ENCODE results near the gene ATXN1.

ATXN1 gene

GRCh38 chr6:16503241-16503775, 258.0 kb downstream of the ATXN1 start:
- H3K27me3 ChIP-seq (ENCODE audit: control insufficient read depth, insufficient read depth, low read length): no peaks in the 10 kb centered on the region
- H3K4me3 ChIP-seq (ENCODE audit: low read length): no peak overlapping the region
- no peaks in the 10 kb centered on the region for H3K4me1 ChIP-seq (ENCODE audit: control insufficient read depth, insufficient read depth, low read length)
- H3K9me3 ChIP-seq (ENCODE audit: control insufficient read depth, low read length): no peaks in the 10 kb centered on the region
- no peak overlapping the region for H3K9ac ChIP-seq (ENCODE audit: low read length)
- H3K36me3 ChIP-seq (ENCODE audit: control insufficient read depth, insufficient read depth, low read length): no peaks in the 10 kb centered on the region

DNA sequence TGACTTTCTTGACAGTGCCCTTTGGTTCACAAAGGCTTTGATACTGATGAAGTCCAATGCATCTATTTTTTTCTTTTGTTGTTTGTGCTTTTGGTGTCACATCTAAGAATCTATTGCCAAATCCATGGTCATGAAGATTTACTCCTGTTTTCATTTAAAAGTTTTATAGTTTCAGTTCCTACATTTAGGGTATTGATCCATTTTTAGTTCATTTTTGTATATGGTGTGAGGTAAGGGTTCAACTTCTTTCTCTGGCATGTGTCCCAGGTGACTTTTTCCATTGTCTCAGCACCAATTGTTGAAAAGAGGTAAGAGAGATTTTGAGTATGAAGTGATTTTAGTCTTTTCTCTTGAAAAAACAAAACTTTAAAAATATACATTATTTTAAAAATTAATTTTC, 262.3 kb downstream of the ATXN1 start:
- Histone ChIP-seq H3K4me1 (ENCODE audit: control insufficient read depth, insufficient read depth, low read length) (no peaks in the 10 kb centered on the region), H3K9ac (ENCODE audit: low read length) (no peak overlapping the region)

DNA sequence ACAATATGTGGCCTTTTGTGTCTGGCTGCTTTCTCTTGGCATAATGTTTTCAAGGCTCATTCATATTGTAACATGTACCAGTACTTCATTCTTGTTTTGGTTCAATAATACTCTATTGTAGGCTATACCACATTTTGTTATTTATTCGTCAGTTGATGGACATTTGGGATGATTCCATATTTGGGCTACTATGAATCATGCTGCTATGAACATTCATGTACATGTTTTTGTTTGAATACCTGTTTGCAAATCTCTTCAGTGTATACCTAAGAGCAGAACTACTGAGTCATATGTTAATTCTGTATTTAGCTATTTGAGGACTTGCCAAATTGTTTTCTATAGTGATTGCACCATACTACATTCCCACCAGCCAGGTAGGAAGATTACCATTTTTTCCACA, 263.0 kb downstream of the ATXN1 start:
- Histone ChIP-seq H3K27me3 (ENCODE audit: control insufficient read depth, insufficient read depth, low read length) (no peaks in the 10 kb centered on the region), H3K4me1 (ENCODE audit: control insufficient read depth, insufficient read depth, low read length) (no peaks in the 10 kb centered on the region)

More for the DNA sequence above, 262.3 kb downstream of the ATXN1 start:
- Histone ChIP-seq H3K4me3 (ENCODE audit: low read length) (no peak overlapping the region), H3K27me3 (ENCODE audit: control insufficient read depth, insufficient read depth, low read length) (no peaks in the 10 kb centered on the region), H3K36me3 (ENCODE audit: control insufficient read depth, insufficient read depth, low read length) (no peaks in the 10 kb centered on the region), H3K9me3 (ENCODE audit: control insufficient read depth, low read length) (no peaks in the 10 kb centered on the region)

DNA sequence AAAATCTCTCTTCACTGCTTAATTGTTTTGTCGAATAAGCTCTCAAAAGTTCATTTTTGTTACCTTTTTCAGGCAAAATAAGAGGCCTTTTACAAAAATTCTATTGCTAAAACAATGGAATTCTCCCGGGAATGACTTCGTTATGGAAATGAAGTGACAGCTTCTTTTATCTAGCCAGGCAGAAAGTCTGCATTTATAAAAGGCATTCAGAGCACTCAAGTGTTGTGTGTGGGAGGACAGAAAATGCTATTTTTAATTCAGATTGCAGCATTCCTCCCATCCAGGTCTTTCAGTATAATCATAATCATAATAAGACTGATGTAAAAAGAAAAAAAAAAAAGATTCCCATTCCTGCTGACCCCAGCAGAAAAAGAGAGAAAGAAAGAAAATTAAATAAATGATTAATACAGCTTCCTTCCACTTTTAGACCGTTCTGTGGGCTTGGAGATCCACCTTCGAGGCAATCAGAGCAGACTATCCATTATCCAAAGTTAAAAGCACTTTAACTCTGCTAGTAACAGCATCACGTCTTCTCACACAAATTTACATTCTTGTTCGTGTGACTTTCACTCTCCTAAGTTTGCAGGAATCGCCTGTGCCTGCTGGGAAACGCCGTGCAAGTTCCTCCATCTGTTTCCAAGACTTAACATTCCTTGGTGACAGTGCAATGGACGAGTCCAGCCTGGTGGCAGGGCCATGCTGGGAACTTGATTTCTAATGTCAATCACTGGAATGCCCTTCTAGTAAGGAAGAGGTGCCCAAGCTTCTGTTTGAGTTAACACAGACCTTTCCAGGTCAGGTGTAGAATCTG, 264.1 kb downstream of the ATXN1 start:
- Histone ChIP-seq H3K4me3 (ENCODE audit: low read length) (no peak overlapping the region), H3K9ac (ENCODE audit: low read length) (no peak overlapping the region), H3K4me1 (ENCODE audit: control insufficient read depth, insufficient read depth, low read length) (no peaks in the 10 kb centered on the region), H3K36me3 (ENCODE audit: control insufficient read depth, insufficient read depth, low read length) (no peaks in the 10 kb centered on the region), H3K9me3 (ENCODE audit: control insufficient read depth, low read length) (no peaks in the 10 kb centered on the region), H3K27me3 (ENCODE audit: control insufficient read depth, insufficient read depth, low read length) (no peaks in the 10 kb centered on the region)

More for the DNA sequence above, 263.0 kb downstream of the ATXN1 start:
- Histone ChIP-seq H3K36me3 (ENCODE audit: control insufficient read depth, insufficient read depth, low read length) (no peaks in the 10 kb centered on the region), H3K4me3 (ENCODE audit: low read length) (no peak overlapping the region), H3K9me3 (ENCODE audit: control insufficient read depth, low read length) (no peaks in the 10 kb centered on the region), H3K9ac (ENCODE audit: low read length) (no peak overlapping the region)

DNA sequence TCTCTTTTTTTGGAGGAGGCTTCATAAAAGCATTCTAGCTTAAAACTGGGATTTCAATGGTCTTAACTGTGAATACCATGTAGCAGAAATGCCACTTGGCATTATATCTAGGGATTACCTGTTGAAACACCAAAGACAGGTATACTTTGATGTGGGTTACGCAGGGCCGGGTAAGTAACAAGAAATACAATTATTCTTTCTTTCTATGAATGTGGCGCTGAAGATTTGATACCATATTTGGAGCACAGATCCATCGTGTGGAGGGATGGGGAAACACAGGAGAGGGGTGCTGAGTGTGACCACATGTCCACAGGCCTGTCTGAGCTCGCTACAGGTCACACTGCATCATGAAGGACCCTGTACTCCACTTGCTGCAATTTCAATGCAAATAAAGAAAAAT, 265.1 kb downstream of the ATXN1 start:
- Histone ChIP-seq H3K36me3 (ENCODE audit: control insufficient read depth, insufficient read depth, low read length) (no peaks in the 10 kb centered on the region), H3K4me1 (ENCODE audit: control insufficient read depth, insufficient read depth, low read length) (no peaks in the 10 kb centered on the region), H3K9me3 (ENCODE audit: control insufficient read depth, low read length) (no peaks in the 10 kb centered on the region), H3K9ac (ENCODE audit: low read length) (no peak overlapping the region), H3K4me3 (ENCODE audit: low read length) (no peak overlapping the region), H3K27me3 (ENCODE audit: control insufficient read depth, insufficient read depth, low read length) (no peaks in the 10 kb centered on the region)

GRCh38 chr6:16494793-16495192, 266.5 kb downstream of the ATXN1 start:
- no peaks in the 10 kb centered on the region for H3K36me3 ChIP-seq (ENCODE audit: control insufficient read depth, insufficient read depth, low read length)
- no peaks in the 10 kb centered on the region for H3K4me1 ChIP-seq (ENCODE audit: control insufficient read depth, insufficient read depth, low read length)
- H3K9me3 ChIP-seq (ENCODE audit: control insufficient read depth, low read length): no peaks in the 10 kb centered on the region
- no peak overlapping the region for H3K9ac ChIP-seq (ENCODE audit: low read length)
- no peak overlapping the region for H3K4me3 ChIP-seq (ENCODE audit: low read length)
- H3K27me3 ChIP-seq (ENCODE audit: control insufficient read depth, insufficient read depth, low read length): no peaks in the 10 kb centered on the region

DNA sequence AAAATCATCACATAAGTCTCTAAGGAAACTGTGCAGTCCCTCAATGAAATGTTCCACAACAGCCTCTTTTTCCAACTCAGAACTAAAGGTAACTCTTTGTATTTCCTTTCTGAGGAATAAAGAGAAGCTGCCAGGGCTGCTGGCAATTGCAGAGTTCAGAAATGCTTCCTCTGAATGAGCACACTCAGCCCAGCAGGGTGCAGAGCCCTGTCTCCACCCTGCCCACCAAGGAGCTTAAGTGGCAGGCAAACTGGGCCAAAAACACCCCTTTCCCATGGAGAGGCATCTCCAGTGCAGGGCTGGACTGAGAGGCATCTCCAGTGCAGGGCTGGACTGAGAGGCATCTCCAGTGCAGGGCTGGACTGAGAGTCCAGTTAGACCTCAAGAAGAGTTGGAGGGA, 267.5 kb downstream of the ATXN1 start:
- no peak overlapping the region for H3K4me3 ChIP-seq (ENCODE audit: low read length)
- H3K9ac ChIP-seq (ENCODE audit: low read length): no peak overlapping the region
- no peaks in the 10 kb centered on the region for H3K9me3 ChIP-seq (ENCODE audit: control insufficient read depth, low read length)
- H3K36me3 ChIP-seq (ENCODE audit: control insufficient read depth, insufficient read depth, low read length): no peaks in the 10 kb centered on the region
- no peaks in the 10 kb centered on the region for H3K27me3 ChIP-seq (ENCODE audit: control insufficient read depth, insufficient read depth, low read length)
- H3K4me1 ChIP-seq (ENCODE audit: control insufficient read depth, insufficient read depth, low read length): no peaks in the 10 kb centered on the region

DNA sequence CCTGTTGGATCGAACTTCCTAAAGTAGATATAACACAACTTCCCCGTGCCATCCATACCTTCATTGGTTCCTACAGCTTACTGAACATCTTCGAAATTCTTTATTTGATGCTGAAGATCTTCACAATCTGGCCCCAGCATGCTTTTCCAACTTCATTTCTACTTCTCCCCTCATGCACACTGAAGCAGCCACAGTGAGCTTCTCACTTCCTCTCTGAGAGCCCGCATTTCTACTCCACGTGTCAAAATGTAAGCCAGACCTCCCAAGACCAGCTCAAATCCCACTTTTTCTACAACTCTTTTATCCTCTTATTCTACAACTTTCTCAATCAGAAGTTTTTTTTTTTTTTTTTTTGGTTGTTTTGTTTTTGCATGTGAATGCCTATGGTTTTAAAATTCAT, 268.1 kb downstream of the ATXN1 start:
- no peak overlapping the region for H3K9ac ChIP-seq (ENCODE audit: low read length)
- no peaks in the 10 kb centered on the region for H3K36me3 ChIP-seq (ENCODE audit: control insufficient read depth, insufficient read depth, low read length)
- H3K27me3 ChIP-seq (ENCODE audit: control insufficient read depth, insufficient read depth, low read length): no peaks in the 10 kb centered on the region
- no peaks in the 10 kb centered on the region for H3K4me1 ChIP-seq (ENCODE audit: control insufficient read depth, insufficient read depth, low read length)
- H3K9me3 ChIP-seq (ENCODE audit: control insufficient read depth, low read length): no peaks in the 10 kb centered on the region
- no peak overlapping the region for H3K4me3 ChIP-seq (ENCODE audit: low read length)

DNA sequence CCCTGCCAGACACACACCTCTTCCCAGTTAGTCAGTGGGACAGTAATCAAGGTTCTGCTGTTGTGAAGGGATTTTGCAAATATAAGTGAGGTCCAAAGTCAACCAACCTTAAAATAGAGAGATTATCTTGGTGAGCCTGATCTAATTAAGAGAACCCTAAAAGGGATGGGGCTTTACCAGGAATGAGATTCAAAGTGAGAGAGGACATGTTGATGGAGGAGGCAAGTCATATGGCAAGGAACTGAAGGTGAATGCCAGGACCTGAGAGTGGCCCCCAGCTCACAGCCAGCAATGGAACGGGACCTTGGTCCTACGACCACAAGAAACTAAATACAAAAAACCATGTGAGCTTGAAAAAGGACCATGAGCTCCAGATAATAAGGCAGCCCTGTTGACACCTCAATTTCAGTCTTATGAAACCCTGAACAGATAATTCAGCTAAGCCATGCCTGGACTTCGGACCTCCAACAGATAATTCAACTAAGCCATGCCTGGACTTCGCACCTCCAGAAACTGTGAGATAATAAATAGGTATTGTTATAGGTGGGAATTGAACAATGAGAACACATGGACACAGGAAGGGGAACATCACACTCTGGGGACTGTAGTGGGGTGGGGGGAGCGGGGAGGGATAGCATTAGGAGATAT, 269.5 kb downstream of the ATXN1 start:
- Histone ChIP-seq H3K27me3 (ENCODE audit: control insufficient read depth, insufficient read depth, low read length) (no peaks in the 10 kb centered on the region), H3K36me3 (ENCODE audit: control insufficient read depth, insufficient read depth, low read length) (no peaks in the 10 kb centered on the region), H3K9ac (ENCODE audit: low read length) (no peak overlapping the region), H3K9me3 (ENCODE audit: control insufficient read depth, low read length) (no peaks in the 10 kb centered on the region), H3K4me3 (ENCODE audit: low read length) (no peak overlapping the region), H3K4me1 (ENCODE audit: control insufficient read depth, insufficient read depth, low read length) (no peaks in the 10 kb centered on the region)

DNA sequence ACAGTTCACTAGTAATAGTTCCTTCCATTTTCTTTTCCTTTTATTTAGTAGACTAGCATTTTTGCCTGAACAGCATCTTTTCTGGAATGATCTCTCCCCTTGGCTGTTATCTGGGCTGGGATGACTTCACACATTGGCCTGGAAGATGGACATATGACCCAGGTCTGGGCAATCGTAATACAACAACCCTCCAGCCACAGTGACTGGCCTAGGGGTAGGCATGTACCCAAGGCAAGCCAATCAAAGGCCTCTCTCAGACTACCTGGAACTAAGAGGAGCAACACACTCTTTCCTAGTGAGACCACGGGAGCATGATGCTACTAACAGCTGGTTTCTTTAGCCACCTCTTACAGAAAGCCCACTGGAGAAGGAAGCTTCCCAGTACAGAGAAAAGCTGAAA, 270.6 kb downstream of the ATXN1 start:
- Histone ChIP-seq H3K9ac (ENCODE audit: low read length) (no peak overlapping the region), H3K4me1 (ENCODE audit: control insufficient read depth, insufficient read depth, low read length) (no peaks in the 10 kb centered on the region), H3K4me3 (ENCODE audit: low read length) (no peak overlapping the region), H3K36me3 (ENCODE audit: control insufficient read depth, insufficient read depth, low read length) (no peaks in the 10 kb centered on the region), H3K27me3 (ENCODE audit: control insufficient read depth, insufficient read depth, low read length) (no peaks in the 10 kb centered on the region), H3K9me3 (ENCODE audit: control insufficient read depth, low read length) (no peaks in the 10 kb centered on the region)

- H3K9ac ChIP-seq (ENCODE audit: low read length): no peak overlapping the region
- H3K4me3 ChIP-seq (ENCODE audit: low read length): no peak overlapping the region
- H3K4me1 ChIP-seq (ENCODE audit: control insufficient read depth, insufficient read depth, low read length): no peaks in the 10 kb centered on the region
- H3K36me3 ChIP-seq (ENCODE audit: control insufficient read depth, insufficient read depth, low read length): no peaks in the 10 kb centered on the region
- H3K9me3 ChIP-seq (ENCODE audit: control insufficient read depth, low read length): no peaks in the 10 kb centered on the region
- H3K27me3 ChIP-seq (ENCODE audit: control insufficient read depth, insufficient read depth, low read length): no peaks in the 10 kb centered on the region
These were observed 272.4 kb downstream of the ATXN1 start for GRCh38 chr6:16488813-16489212.

GRCh38 chr6:16487996-16488674, 273.1 kb downstream of the ATXN1 start:
- Histone ChIP-seq H3K4me1 (ENCODE audit: control insufficient read depth, insufficient read depth, low read length) (no peaks in the 10 kb centered on the region), H3K9ac (ENCODE audit: low read length) (no peak overlapping the region), H3K27me3 (ENCODE audit: control insufficient read depth, insufficient read depth, low read length) (no peaks in the 10 kb centered on the region), H3K4me3 (ENCODE audit: low read length) (no peak overlapping the region), H3K9me3 (ENCODE audit: control insufficient read depth, low read length) (no peaks in the 10 kb centered on the region), H3K36me3 (ENCODE audit: control insufficient read depth, insufficient read depth, low read length) (no peaks in the 10 kb centered on the region)
